ENCODE data around the gene TPK1.

Gene TPK1

DNA sequence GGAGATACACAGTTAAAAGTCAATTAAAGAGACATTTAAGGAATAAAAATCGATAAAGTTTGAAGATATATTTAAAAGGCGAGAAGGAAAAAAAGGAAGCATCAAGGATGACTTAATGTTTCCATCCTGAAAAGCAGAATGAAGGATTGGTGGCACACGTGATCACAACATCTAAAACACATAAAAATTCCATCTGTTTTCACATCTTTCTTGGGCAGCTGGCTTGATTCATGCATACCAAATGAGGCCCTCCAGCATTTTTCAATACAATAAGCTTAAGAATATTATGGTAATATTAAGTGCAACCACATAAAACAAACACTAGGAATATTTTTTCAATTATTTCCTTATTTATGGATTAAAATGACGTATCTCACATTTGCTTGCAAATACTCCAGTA is 112.6 kb downstream of the TPK1 start:
- no peak for DNase-seq (ENCODE audit: low read depth in 2 of 2)

DNA sequence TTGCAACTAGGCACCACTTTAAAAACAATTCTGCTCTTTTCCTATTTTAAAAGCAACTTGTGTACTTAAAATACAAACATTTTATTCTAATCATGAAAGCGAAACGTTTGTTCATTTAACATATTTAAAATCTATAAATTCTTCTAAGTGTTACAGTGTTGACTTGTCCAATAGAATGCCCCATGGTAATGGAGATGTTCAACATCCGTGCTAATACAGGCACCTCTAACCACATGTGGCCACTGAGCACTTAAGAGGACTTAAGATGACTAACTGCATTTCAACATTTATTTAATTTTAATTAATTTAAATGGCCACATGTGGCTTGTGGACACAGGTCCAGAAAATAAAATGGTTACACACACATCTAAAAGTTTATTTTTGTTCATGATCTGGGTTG is 115.1 kb downstream of the TPK1 start:
- no peak for DNase-seq (ENCODE audit: low read depth in 2 of 2)

- no peak for DNase-seq (ENCODE audit: low read depth in 2 of 2)
These were observed 115.7 kb downstream of the TPK1 start for GRCh38 chr7:144720149-144720548.

DNA sequence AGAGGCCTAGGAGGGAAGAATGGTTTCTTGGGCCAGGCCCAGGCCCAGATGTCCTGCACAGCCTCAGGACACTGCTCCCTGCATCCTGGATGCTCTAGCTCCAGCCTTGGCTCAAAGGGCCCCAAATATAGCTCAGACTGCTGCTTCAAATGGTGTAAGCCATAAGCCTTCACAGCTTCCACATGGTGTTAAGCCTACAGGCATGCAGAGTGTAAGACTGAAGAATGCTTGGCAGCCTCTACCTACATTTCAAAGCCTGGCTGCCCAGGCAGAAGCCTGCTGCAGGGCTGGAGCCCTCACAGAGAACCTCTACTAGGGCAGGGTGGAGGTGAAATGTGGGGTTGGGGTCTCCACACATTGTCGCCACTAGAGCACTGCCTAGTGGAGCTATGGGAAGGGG is 118.1 kb downstream of the TPK1 start:
- DNase-seq (ENCODE audit: low read depth in 2 of 2): no peak

- no peak for DNase-seq (ENCODE audit: low read depth in 2 of 2)
These were observed 122.0 kb downstream of the TPK1 start for GRCh38 chr7:144713850-144714249.

- no peak for DNase-seq (ENCODE audit: low read depth in 2 of 2)
These were observed 125.1 kb downstream of the TPK1 start for GRCh38 chr7:144710791-144711190.

DNA sequence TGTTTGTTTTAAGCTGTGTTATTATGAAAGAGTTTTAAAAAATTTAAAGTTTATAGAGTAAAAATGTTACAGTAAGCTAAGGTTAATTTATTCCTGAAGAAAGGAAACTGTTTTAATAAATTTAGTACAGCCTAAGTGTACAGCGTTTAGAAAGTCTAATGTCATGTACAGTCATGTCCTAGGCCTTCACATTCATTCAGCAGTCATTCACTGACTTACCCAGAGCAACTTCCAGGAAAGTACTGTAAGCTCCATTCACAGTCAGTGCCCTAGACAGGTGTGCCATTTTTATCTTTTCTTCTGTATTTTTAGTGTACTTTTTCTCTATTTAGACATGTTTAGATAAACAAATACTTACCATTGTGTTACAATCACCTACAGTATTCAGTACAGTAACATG is 126.8 kb downstream of the TPK1 start:
- no peak for DNase-seq (ENCODE audit: low read depth in 2 of 2)

DNA sequence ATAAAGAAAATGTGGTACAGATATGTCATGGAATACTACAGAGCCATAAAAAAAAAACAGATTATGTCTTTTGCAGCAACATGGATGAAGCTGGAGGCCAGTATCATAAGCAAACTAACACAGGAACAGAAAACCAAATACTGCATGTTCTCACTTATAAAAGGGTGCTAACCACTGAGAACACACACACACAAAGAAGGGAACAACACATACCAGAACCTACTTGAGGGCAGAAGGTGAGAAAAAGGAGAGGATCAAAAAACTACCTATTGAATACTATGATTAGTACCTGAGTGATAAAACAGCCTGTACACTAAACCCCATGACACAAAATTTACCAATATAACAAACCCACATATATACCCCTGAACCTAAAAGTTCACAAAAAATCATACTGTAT is 144.6 kb downstream of the TPK1 start:
- DNase-seq (ENCODE audit: low read depth in 2 of 2): no peak

- no peak for DNase-seq (ENCODE audit: low read depth in 2 of 2)
These were observed 153.1 kb downstream of the TPK1 start for GRCh38 chr7:144682581-144683280.

GRCh38 chr7:144676492-144676891 is 159.4 kb downstream of the TPK1 start:
- no peak for DNase-seq (ENCODE audit: low read depth in 2 of 2)

DNA sequence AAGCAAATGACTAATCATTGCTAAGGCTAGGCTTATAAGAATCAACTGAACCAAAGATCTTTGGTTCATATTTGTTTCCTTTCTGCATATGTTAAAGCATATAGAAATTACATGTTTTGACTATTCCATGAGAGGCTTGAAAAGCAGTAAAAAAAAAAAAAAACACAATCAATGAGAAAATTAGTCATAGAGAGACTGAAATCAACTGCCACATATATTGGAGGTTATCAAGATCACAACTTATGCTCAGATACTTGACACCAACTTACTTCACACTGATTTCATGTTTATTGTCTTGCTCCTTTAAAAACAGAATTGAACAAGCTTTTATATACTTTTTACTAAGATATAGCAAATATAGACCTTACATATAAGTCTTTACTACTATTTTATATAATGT is 161.3 kb downstream of the TPK1 start:
- DNase-seq (ENCODE audit: low read depth in 2 of 2): no peak

GRCh38 chr7:144672869-144673268 is 163.0 kb downstream of the TPK1 start:
- DNase-seq (ENCODE audit: low read depth in 2 of 2): no peak

DNA sequence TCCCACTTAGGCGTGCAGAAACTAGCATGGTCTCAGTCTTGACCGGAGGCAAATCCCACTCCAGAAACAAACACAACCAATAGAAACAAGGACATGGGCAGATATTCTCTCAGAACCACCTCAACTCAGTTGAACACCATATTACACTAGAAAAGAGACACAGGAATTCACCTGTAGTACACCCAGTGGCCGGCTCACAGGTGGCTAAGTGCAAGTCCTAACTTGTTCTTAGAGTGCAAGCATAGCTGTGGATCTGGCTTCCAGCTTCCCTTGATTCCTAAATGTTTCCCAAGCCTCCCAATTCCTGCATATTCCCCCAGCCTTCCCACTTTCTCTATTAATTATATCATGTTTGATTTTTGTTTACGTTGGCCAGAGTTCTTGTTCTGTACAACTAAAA is 164.4 kb downstream of the TPK1 start:
- no peak for DNase-seq (ENCODE audit: low read depth in 2 of 2)

GRCh38 chr7:144670218-144670617 is 165.6 kb downstream of the TPK1 start:
- DNase-seq (ENCODE audit: low read depth in 2 of 2): no peak

DNA sequence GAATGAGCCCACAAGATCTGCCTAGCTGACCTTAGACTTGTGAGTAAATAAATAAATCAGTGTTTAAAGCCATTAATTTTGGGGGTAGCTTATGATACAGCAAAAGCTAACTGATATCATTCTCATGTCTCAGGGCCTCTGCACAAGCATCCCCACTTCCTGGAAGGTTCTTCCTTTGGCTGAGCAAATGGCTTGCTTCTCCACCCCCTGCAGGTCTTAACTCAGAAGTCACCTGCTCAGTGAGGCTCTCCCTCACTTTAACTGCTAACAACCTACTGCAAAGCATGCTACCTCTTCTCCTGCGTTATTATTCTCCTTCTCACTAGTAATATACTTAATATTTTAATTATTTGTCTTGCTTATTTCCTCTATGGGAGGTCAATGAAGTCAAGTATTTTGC is 167.3 kb downstream of the TPK1 start:
- DNase-seq (ENCODE audit: low read depth in 2 of 2): no peak

DNA sequence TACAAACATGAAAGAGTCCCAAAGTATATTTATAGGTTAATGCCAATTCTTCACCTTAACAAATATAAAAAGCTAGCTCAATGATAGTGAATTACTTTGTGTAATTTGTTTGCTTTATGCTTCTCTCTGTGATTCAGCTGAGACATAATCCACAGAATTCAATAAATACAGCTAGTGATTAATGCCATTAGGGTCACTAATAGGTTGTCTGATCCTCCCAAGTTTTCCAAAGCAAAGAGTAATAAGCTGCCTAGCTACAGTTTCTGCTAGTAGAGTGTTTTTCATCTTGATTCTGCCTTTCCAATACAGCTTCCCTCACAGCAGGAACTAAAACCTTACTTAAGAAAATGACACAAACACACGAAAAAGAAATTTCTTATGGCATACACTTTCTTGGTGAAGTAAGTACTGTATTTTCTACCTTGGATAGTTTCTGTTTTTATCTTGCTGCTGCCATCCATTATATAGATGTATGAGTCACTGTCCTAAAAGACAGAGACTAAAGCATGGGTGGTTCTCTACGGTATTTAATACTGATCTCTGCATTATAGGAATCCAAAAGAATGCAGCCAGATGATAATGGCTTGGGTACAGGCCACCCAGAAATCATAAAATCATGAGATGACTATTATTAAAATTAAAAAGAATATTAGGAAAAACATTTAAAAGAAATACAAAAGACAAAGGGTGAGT is 170.0 kb downstream of the TPK1 start:
- DNase-seq (ENCODE audit: low read depth in 2 of 2): no peak

DNA sequence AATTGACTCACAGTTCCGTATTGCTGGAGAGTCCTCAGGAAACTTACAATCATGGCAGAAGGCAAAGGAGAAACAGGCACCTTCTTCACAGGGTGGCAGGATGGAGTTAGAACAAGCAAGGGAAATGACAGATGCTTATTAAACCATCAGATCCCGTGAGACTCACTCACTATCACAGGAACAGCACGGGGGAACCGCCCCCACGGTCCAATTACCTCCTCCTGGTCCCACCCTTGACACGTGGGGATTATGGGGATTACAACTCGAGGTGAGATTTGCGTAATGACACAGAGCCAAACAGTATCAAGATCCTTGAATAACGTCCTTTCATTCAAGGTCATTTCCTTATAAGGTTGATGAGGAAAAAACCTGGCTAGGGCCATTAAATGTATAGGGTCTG is 176.6 kb downstream of the TPK1 start:
- no peak for DNase-seq (ENCODE audit: low read depth in 2 of 2)

DNA sequence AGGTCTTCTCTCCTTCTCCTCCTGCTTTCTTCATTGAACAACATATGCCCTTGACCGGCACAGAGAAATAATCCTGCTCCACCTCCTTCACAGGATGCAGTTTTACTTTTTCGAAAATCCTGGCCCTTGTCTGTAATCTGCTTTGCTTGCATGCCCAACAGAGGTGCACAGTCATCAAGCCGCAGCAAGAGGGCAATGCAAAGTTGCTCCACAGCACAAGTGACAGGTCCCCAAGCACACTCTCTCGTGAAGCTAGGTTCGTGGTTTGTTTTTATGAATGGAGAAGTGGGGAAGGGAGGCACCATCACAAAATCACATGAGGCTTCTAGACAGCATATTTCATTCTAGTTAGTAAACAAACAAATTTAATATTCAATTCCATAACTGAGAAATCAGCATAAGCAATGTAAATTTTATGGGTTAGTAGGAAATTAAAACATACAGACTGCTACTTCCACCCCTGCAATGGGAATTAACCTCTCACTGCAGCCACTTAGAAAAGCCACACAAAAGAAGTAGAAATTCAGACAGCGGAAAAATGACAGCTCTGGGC is 178.8 kb downstream of the TPK1 start:
- DNase-seq (ENCODE audit: low read depth in 2 of 2): no peak

GRCh38 chr7:144653449-144653848 is 182.4 kb downstream of the TPK1 start:
- DNase-seq (ENCODE audit: low read depth in 2 of 2): no peak

- no peak for DNase-seq (ENCODE audit: low read depth in 2 of 2)
These were observed 185.4 kb downstream of the TPK1 start for GRCh38 chr7:144650439-144650838.

GRCh38 chr7:144649120-144649519 is 186.7 kb downstream of the TPK1 start:
- no peak for DNase-seq (ENCODE audit: low read depth in 2 of 2)

DNA sequence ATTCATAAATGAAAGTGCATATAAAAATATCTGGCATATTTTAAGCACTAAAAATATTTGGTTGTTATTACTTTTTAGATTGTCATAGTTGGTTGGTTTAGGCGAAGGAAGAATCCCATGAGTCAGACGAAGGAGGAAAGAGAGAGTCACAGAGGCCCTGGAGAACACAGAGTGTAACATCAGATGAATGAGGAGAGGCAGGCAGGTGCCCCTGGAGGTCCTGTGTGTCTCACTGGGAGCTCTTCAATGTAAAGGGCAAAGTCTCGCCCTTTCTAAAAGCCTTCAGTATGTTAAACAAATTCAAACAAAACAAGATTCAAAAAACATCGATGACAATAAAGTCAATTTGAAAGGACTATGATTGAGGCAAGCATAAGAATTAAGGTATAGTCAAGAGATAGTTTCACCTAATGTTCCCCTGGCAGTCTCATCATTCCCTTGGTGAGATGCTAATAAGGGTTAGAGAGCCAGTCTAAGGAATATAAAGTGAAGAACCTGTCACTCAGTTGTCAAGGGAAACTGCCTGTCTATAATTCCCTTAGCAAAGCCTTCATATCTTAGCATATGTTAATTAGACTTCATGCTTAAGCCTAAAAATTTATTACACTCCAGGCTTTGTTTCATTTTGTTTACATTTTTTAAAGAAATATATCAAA is 194.3 kb downstream of the TPK1 start:
- DNase-seq (ENCODE audit: low read depth in 2 of 2): no peak

DNA sequence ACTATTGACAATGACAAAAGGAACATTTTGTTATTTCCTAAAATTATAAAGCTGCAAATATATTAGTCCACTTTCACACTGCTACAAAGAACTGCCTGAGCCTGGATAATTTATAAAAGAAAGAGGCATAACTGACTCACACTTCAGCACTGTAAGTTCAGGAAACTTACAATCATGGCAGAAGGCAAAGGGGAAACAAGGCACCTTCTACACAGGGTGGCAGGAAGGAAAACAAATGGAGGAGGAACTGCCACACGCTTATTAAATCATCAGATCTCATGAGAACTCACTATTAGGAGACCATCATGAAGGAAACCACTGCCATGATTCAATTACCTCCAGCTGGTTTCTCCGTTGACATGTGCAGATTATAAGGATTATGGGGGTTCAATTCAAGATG is 203.1 kb downstream of the TPK1 start:
- no peak for DNase-seq (ENCODE audit: low read depth in 2 of 2)

Measured in activated CD8-positive, alpha-beta memory T cell treated with anti-CD3 and anti-CD28 coated beads for 4 hours (primary cell).